NCI-H524 treated with DMSO at 0.1 percent for 48 hours (cell line): Measurements from ENCODE around the gene PON2.
A peak's percentile ranks its signal among the peaks of the same experiment; 100 is the strongest.
"Not testable (repeated sequence)": the region's sequence is repeated elsewhere in the genome, so short reads cannot be mapped to it uniquely, and the experiment has no call there.

ENCODE experiments used
- DNase-seq: peaks from one replicate; lab custom pipeline; 2025; lab: John Stamatoyannopoulos, UW

PON2 gene

GRCh38 chr7:95405208-95405607 lies 29.6 kb downstream of the PON2 start:
- no peak for DNase-seq

- no peak for DNase-seq
Observed at GRCh38 chr7:95404316-95404865, 30.4 kb downstream of the PON2 start.

- DNase-seq, result peak; percentile 25
Observed at GRCh38 chr7:95398155-95398940, 36.5 kb downstream of the PON2 start.

- no peak for DNase-seq
Observed at GRCh38 chr7:95397381-95397780, 37.4 kb downstream of the PON2 start.

- DNase-seq, result no peak
Observed at GRCh38 chr7:95396136-95397032, 38.4 kb downstream of the PON2 start, which contains the start of gene PON3. Gene PON3, minus strand, starts transcription at chr7:95396375. Its CDS starts 25 bp downstream, at chr7:95396350.

- no peak for DNase-seq
Observed at GRCh38 chr7:95395755-95396135, 39.1 kb downstream of the PON2 start.

- no peak for DNase-seq
Observed at GRCh38 chr7:95394370-95394769, 40.5 kb downstream of the PON2 start.

- no peak for DNase-seq
Observed at GRCh38 chr7:95391761-95392160, 43.1 kb downstream of the PON2 start.

GRCh38 chr7:95389516-95389915 lies 45.3 kb downstream of the PON2 start:
- DNase-seq, result no peak

- not testable (repeated sequence) for DNase-seq
Observed at GRCh38 chr7:95379457-95379856, 55.4 kb downstream of the PON2 start.

- DNase-seq, result no peak
Observed at GRCh38 chr7:95376632-95377400, 58.0 kb downstream of the PON2 start.

- no peak for DNase-seq
Observed at GRCh38 chr7:95375591-95376257, 59.1 kb downstream of the PON2 start.

GRCh38 chr7:95373323-95373722 lies 61.5 kb downstream of the PON2 start:
- no peak for DNase-seq

- DNase-seq, result no peak
Observed at GRCh38 chr7:95368235-95368634, 66.6 kb downstream of the PON2 start.

GRCh38 chr7:95367606-95368005 lies 67.2 kb downstream of the PON2 start:
- DNase-seq, result no peak

- DNase-seq, result no peak
Observed at GRCh38 chr7:95365151-95365550, 69.7 kb downstream of the PON2 start.

GRCh38 chr7:95357623-95358022 lies 77.2 kb downstream of the PON2 start:
- no peak for DNase-seq
